ENCODE data around the gene RBFOX1.

Gene RBFOX1

GRCh38 chr16:7392206-7392605 lies 59.6 kb downstream of the RBFOX1 start:
- no peak for TF ChIP-seq CTCF (conservative IDR thresholded peaks at IDR 0.05; ENCODE audit: low read depth, low read length)
- no peak for DNase-seq (ENCODE audit: low read depth)
- H3K4me3 ChIP-seq (ENCODE audit: low read length), result no peak overlapping the region

- H3K4me3 ChIP-seq (ENCODE audit: low read length), result no peak overlapping the region
- TF ChIP-seq CTCF (conservative IDR thresholded peaks at IDR 0.05; ENCODE audit: low read depth, low read length), result no peak
- DNase-seq (ENCODE audit: low read depth), result no peak
Observed at GRCh38 chr16:7393680-7394079, 61.0 kb downstream of the RBFOX1 start.

- TF ChIP-seq CTCF (conservative IDR thresholded peaks at IDR 0.05; ENCODE audit: low read depth, low read length), result no peak
- no peak for DNase-seq (ENCODE audit: low read depth)
- no peak overlapping the region for H3K4me3 ChIP-seq (ENCODE audit: low read length)
Observed at GRCh38 chr16:7394720-7395336, 62.2 kb downstream of the RBFOX1 start.

- peak; percentile 36 for DNase-seq (ENCODE audit: low read depth)
- TF ChIP-seq CTCF (conservative IDR thresholded peaks at IDR 0.05; ENCODE audit: low read depth, low read length), result no peak
- no peak overlapping the region for H3K4me3 ChIP-seq (ENCODE audit: low read length)
Observed at GRCh38 chr16:7397901-7398300, 65.3 kb downstream of the RBFOX1 start.

- H3K4me3 ChIP-seq (ENCODE audit: low read length), result no peak overlapping the region
- TF ChIP-seq CTCF (conservative IDR thresholded peaks at IDR 0.05; ENCODE audit: low read depth, low read length), result no peak
- DNase-seq (ENCODE audit: low read depth), result no peak
Observed at GRCh38 chr16:7398536-7398935, 65.9 kb downstream of the RBFOX1 start.

GRCh38 chr16:7399296-7399695 lies 66.7 kb downstream of the RBFOX1 start:
- no peak for TF ChIP-seq CTCF (conservative IDR thresholded peaks at IDR 0.05; ENCODE audit: low read depth, low read length)
- DNase-seq (ENCODE audit: low read depth), result no peak
- no peak overlapping the region for H3K4me3 ChIP-seq (ENCODE audit: low read length)

GRCh38 chr16:7400117-7400890 lies 67.7 kb downstream of the RBFOX1 start:
- H3K4me3 ChIP-seq (ENCODE audit: low read length), result no peak overlapping the region
- DNase-seq (ENCODE audit: low read depth), result no peak
- no peak for TF ChIP-seq CTCF (conservative IDR thresholded peaks at IDR 0.05; ENCODE audit: low read depth, low read length)
